Measurements from ENCODE around the gene RBM24.

DNA sequence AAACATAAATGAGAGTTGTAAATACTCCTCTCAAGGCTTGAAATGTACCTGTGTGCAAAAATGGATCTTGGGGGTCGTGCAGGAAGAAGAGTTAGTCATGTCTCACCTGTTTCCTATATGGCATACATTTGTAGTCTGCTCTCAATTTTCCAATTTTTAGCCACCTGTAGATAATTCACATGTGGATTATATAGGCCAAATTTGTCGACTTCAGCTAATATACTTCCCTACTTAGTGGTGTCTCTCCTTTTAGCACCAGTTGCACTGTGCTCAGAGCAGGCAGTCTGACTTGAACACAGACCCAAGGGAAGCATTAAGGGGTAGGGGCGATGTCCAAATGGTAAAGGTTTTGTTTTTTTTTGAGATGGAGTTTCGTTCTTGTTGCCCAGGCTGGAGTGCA is 1.9 kb downstream of the RBM24 start:
- TF ChIP-seq, protein P1, sequence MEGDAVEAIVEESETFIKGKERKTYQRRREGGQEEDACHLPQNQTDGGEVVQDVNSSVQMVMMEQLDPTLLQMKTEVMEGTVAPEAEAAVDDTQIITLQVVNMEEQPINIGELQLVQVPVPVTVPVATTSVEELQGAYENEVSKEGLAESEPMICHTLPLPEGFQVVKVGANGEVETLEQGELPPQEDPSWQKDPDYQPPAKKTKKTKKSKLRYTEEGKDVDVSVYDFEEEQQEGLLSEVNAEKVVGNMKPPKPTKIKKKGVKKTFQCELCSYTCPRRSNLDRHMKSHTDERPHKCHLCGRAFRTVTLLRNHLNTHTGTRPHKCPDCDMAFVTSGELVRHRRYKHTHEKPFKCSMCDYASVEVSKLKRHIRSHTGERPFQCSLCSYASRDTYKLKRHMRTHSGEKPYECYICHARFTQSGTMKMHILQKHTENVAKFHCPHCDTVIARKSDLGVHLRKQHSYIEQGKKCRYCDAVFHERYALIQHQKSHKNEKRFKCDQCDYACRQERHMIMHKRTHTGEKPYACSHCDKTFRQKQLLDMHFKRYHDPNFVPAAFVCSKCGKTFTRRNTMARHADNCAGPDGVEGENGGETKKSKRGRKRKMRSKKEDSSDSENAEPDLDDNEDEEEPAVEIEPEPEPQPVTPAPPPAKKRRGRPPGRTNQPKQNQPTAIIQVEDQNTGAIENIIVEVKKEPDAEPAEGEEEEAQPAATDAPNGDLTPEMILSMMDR (conservative IDR thresholded peaks at IDR 0.05; ENCODE audit: low read depth, low read length), result no peak
- no peak for TF ChIP-seq EZH2 (IDR thresholded peaks at IDR 0.05; ENCODE audit: borderline replicate concordance, low read depth, low read length, poor library complexity, severe bottlenecking)

Data from A673 (cell line).